HG03060 (cell line): ENCODE measurements around the gene COL4A1.

Source experiments
- ATAC-seq: cut with Tn5 transposase; IDR thresholded peaks from one replicate; pipeline ENCODE4 v1.9.1; 2021; ENCODE audit warnings: low read depth, moderate number of reproducible peaks; ENCODE audit not compliant: unreplicated experiment

Gene COL4A1

GRCh38 chr13:110310541-110311442, 3.8 kb upstream of the COL4A1 start:
- ATAC-seq = no peak

GRCh38 chr13:110309661-110310524, 2.9 kb upstream of the COL4A1 start:
- no peak for ATAC-seq

GRCh38 chr13:110308656-110309359, 1.9 kb upstream of the COL4A1 start:
- ATAC-seq = no peak

- ATAC-seq = no peak
Measured at GRCh38 chr13:110307767-110308655, 1.1 kb upstream of the COL4A1 start.

- no peak for ATAC-seq
Measured at GRCh38 chr13:110306340-110306959, 507 bp downstream of the COL4A1 start.

- no peak for ATAC-seq
Measured at GRCh38 chr13:110305949-110306339, 1.0 kb downstream of the COL4A1 start.

GRCh38 chr13:110305544-110305943, 1.4 kb downstream of the COL4A1 start:
- no peak for ATAC-seq

GRCh38 chr13:110305001-110305400, 2.0 kb downstream of the COL4A1 start:
- no peak for ATAC-seq

- ATAC-seq = no peak
Measured at GRCh38 chr13:110304256-110304655, 2.7 kb downstream of the COL4A1 start.

GRCh38 chr13:110303644-110304043, 3.3 kb downstream of the COL4A1 start:
- ATAC-seq = no peak

GRCh38 chr13:110302997-110303396, 4.0 kb downstream of the COL4A1 start:
- no peak for ATAC-seq

GRCh38 chr13:110301606-110302553, 5.1 kb downstream of the COL4A1 start:
- ATAC-seq = no peak

GRCh38 chr13:110301083-110301482, 5.9 kb downstream of the COL4A1 start:
- ATAC-seq = no peak

- no peak for ATAC-seq
Measured at GRCh38 chr13:110300090-110300815, 6.7 kb downstream of the COL4A1 start.

GRCh38 chr13:110299283-110299840, 7.6 kb downstream of the COL4A1 start:
- ATAC-seq = no peak

- no peak for ATAC-seq
Measured at GRCh38 chr13:110298505-110299282, 8.3 kb downstream of the COL4A1 start.
